ENCODE results near the gene GNG10.

DNA sequence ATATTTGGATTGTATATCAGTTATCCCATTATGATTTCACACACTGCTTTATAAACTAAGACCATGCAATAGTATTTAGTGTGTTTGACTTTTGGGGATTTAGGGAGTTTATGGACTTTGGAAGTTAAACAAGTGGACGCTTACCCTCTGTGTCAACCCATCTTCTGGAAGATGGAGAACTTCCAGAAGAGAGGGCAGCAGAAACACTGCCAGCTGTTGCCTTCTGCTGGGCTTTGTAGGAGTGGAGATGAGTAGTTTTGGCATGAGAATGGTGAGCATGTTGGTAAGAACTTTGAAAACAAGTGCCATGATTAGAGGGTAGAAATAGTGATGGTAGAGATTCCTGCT is 28.0 kb upstream of the GNG10 start:
- TF ChIP-seq GATA2 (IDR thresholded peaks at IDR 0.05; ENCODE audit: low read depth, low read length) (no peak), GATA3 (IDR thresholded peaks at IDR 0.05; ENCODE audit: low read depth, low read length) (no peak)

Measured in SH-SY5Y (cell line).